ENCODE measurements around the gene TOX3. TPM values are rescaled to one million over a fixed set of nuclear protein-coding genes. Genes with fewer than 3 reads are reported as not detected.

TOX3 gene
- total RNA-seq, 1 donor from 2014 or later = 7.4 TPM

GRCh38 chr16:52494621-52495020 lies 52.3 kb downstream of the TOX3 start:
- TF ChIP-seq CTCF (IDR thresholded peaks at IDR 0.05; ENCODE audit: insufficient read depth, low read length, poor library complexity, severe bottlenecking) = no peak
- no peaks in the 10 kb centered on the region for H3K36me3 ChIP-seq (ENCODE audit: control insufficient read depth, insufficient read depth, low read length)

GRCh38 chr16:52494145-52494544 lies 52.8 kb downstream of the TOX3 start:
- TF ChIP-seq CTCF (IDR thresholded peaks at IDR 0.05; ENCODE audit: insufficient read depth, low read length, poor library complexity, severe bottlenecking) = no peak
- no peak for DNase-seq (ENCODE audit: low read depth)
- no peaks in the 10 kb centered on the region for H3K27me3 ChIP-seq (ENCODE audit: control insufficient read depth, insufficient read depth, low read length)
- H3K36me3 ChIP-seq (ENCODE audit: control insufficient read depth, insufficient read depth, low read length) = no peaks in the 10 kb centered on the region
- H3K4me3 ChIP-seq (ENCODE audit: low read depth, low read length) = no peak overlapping the region

More at GRCh38 chr16:52494621-52495020, 52.3 kb downstream of the TOX3 start:
- Histone ChIP-seq H3K4me3 (ENCODE audit: low read depth, low read length) (no peak overlapping the region), H3K27me3 (ENCODE audit: control insufficient read depth, insufficient read depth, low read length) (no peaks in the 10 kb centered on the region)
- no peak for DNase-seq (ENCODE audit: low read depth)

- TF ChIP-seq CTCF (IDR thresholded peaks at IDR 0.05; ENCODE audit: insufficient read depth, low read length, poor library complexity, severe bottlenecking) = no peak
- H3K4me3 ChIP-seq (ENCODE audit: low read depth, low read length) = no peak overlapping the region
- no peaks in the 10 kb centered on the region for H3K27me3 ChIP-seq (ENCODE audit: control insufficient read depth, insufficient read depth, low read length)
- H3K36me3 ChIP-seq (ENCODE audit: control insufficient read depth, insufficient read depth, low read length) = no peaks in the 10 kb centered on the region
- DNase-seq (ENCODE audit: low read depth) = no peak
Measured at GRCh38 chr16:52492789-52493357, 54.1 kb downstream of the TOX3 start.

- H3K36me3 ChIP-seq (ENCODE audit: control insufficient read depth, insufficient read depth, low read length) = no peaks in the 10 kb centered on the region
- no peak overlapping the region for H3K4me3 ChIP-seq (ENCODE audit: low read depth, low read length)
- H3K27me3 ChIP-seq (ENCODE audit: control insufficient read depth, insufficient read depth, low read length) = no peaks in the 10 kb centered on the region
- DNase-seq (ENCODE audit: low read depth) = no peak
- TF ChIP-seq CTCF (IDR thresholded peaks at IDR 0.05; ENCODE audit: insufficient read depth, low read length, poor library complexity, severe bottlenecking) = no peak
Measured at GRCh38 chr16:52491216-52491615, 55.7 kb downstream of the TOX3 start.

GRCh38 chr16:52489894-52490293 lies 57.0 kb downstream of the TOX3 start:
- DNase-seq (ENCODE audit: low read depth) = no peak
- Histone ChIP-seq H3K27me3 (ENCODE audit: control insufficient read depth, insufficient read depth, low read length) (no peaks in the 10 kb centered on the region), H3K4me3 (ENCODE audit: low read depth, low read length) (no peak overlapping the region), H3K36me3 (ENCODE audit: control insufficient read depth, insufficient read depth, low read length) (no peaks in the 10 kb centered on the region)
- TF ChIP-seq CTCF (IDR thresholded peaks at IDR 0.05; ENCODE audit: insufficient read depth, low read length, poor library complexity, severe bottlenecking) = no peak

GRCh38 chr16:52488837-52489289 lies 58.1 kb downstream of the TOX3 start:
- no peak for TF ChIP-seq CTCF (IDR thresholded peaks at IDR 0.05; ENCODE audit: insufficient read depth, low read length, poor library complexity, severe bottlenecking)
- no peak for DNase-seq (ENCODE audit: low read depth)
- no peak overlapping the region for H3K4me3 ChIP-seq (ENCODE audit: low read depth, low read length)
- no peaks in the 10 kb centered on the region for H3K27me3 ChIP-seq (ENCODE audit: control insufficient read depth, insufficient read depth, low read length)
- no peaks in the 10 kb centered on the region for H3K36me3 ChIP-seq (ENCODE audit: control insufficient read depth, insufficient read depth, low read length)
